ENCODE data around the gene FOXD1. TPM values are rescaled to one million over a fixed set of nuclear protein-coding genes. Genes with fewer than 3 reads are reported as not detected.
"Not testable (repeated sequence)": the region's sequence is repeated elsewhere in the genome, so short reads cannot be mapped to it uniquely, and the experiment has no call there.

Gene FOXD1
- polyA plus RNA-seq, 1 donor from 2014 or later, result not detected

- H3K79me2 ChIP-seq (replicated peaks; ENCODE audit: insufficient read depth, low read length), result no peaks in the 10 kb centered on the region
- H3K4me2 ChIP-seq (ENCODE audit: low read length), result no peak overlapping the region
- TF ChIP-seq EZH2 (IDR thresholded peaks at IDR 0.05; ENCODE audit: borderline replicate concordance, insufficient read depth, low read length, poor library complexity, severe bottlenecking), result no peak
- TF ChIP-seq RAD21 (conservative IDR thresholded peaks at IDR 0.05), result no peak
- TF ChIP-seq REST (IDR thresholded peaks at IDR 0.05; ENCODE audit: borderline replicate concordance), result no peak
- no peak for TF ChIP-seq POLR2AphosphoS5 (IDR thresholded peaks at IDR 0.05)
- no peak for TF ChIP-seq EP300 (conservative IDR thresholded peaks at IDR 0.05; ENCODE audit: poor library complexity, severe bottlenecking)
- TF ChIP-seq SMC3 (conservative IDR thresholded peaks at IDR 0.05; ENCODE audit: poor library complexity), result no peak
- TF ChIP-seq TAF1 (IDR thresholded peaks at IDR 0.05; ENCODE audit: low read depth), result no peak
- no peak for TF ChIP-seq CTCF (IDR thresholded peaks at IDR 0.05; ENCODE audit: poor library complexity, severe bottlenecking)
- no peak for TF ChIP-seq MXI1 (conservative IDR thresholded peaks at IDR 0.05; ENCODE audit: poor library complexity, severe bottlenecking)
- no peaks in the 10 kb centered on the region for H4K20me1 ChIP-seq (ENCODE audit: insufficient read depth)
- H3K27me3 ChIP-seq (ENCODE audit: insufficient read depth, low read depth, low read length), result peaks cover 23% of the 10 kb centered on the region
- no peaks in the 10 kb centered on the region for H3K36me3 ChIP-seq (ENCODE audit: insufficient read depth, low read length)
- H3K4me3 ChIP-seq (ENCODE audit: low read length), result no peak overlapping the region
- H2AFZ ChIP-seq (ENCODE audit: low read depth, low read length), result no peak overlapping the region
- H3K27ac ChIP-seq (ENCODE audit: low read length), result no peak overlapping the region
- H3K9ac ChIP-seq (ENCODE audit: low read length), result no peak overlapping the region
- H3K9me3 ChIP-seq (ENCODE audit: low read length), result no peaks in the 10 kb centered on the region
- no peaks in the 10 kb centered on the region for H3F3A ChIP-seq (ENCODE audit: insufficient read depth, low read length, poor library complexity, severe bottlenecking)
- no peaks in the 10 kb centered on the region for H3K9me2 ChIP-seq (ENCODE audit: insufficient read depth, low read length)
Observed at GRCh38 chr5:73411936-73412596, 36.5 kb downstream of the FOXD1 start.

DNA sequence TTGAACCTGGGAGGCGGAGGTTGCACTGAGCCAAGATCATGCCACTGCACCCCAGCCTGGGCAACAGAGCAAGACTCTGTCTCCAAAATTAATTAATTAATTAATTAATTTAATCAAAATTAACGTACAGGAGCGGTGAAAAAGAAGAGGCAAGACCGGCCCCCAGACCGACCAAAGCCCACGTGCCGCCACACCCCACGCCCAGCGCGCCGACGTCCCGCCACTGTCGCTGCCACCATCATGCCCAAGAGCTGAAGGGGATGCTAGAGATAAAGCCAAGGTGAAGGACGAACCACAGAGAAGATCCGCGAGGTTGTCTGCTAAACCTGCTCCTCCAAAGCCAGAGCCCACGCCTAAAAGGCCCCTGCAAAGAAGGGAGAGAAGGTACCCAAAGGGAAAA, 38.6 kb downstream of the FOXD1 start:
- H3K36me3 ChIP-seq (ENCODE audit: insufficient read depth, low read length); H3K9ac ChIP-seq (ENCODE audit: low read length); H2AFZ ChIP-seq (ENCODE audit: low read depth, low read length); H3K4me2 ChIP-seq (ENCODE audit: low read length); H3K27me3 ChIP-seq (ENCODE audit: insufficient read depth, low read depth, low read length); H3K4me3 ChIP-seq (ENCODE audit: low read length); H3K9me3 ChIP-seq (ENCODE audit: low read length); H4K20me1 ChIP-seq (ENCODE audit: insufficient read depth); H3F3A ChIP-seq (ENCODE audit: insufficient read depth, low read length, poor library complexity, severe bottlenecking); H3K27ac ChIP-seq (ENCODE audit: low read length); H3K79me2 ChIP-seq (replicated peaks; ENCODE audit: insufficient read depth, low read length); H3K9me2 ChIP-seq (ENCODE audit: insufficient read depth, low read length): not testable (repeated sequence)

- Histone ChIP-seq H2AFZ (ENCODE audit: low read depth, low read length) (no peak overlapping the region), H3K9me3 (ENCODE audit: low read length) (no peaks in the 10 kb centered on the region)
Observed at GRCh38 chr5:73405691-73406090, 42.9 kb downstream of the FOXD1 start.

More at GRCh38 chr5:73405691-73406090, 42.9 kb downstream of the FOXD1 start:
- Histone ChIP-seq H4K20me1 (ENCODE audit: insufficient read depth) (no peaks in the 10 kb centered on the region), H3K9me2 (ENCODE audit: insufficient read depth, low read length) (no peaks in the 10 kb centered on the region), H3K4me3 (ENCODE audit: low read length) (no peak overlapping the region), H3F3A (ENCODE audit: insufficient read depth, low read length, poor library complexity, severe bottlenecking) (no peaks in the 10 kb centered on the region), H3K27me3 (ENCODE audit: insufficient read depth, low read depth, low read length) (no peaks in the 10 kb centered on the region), H3K27ac (ENCODE audit: low read length) (no peak overlapping the region), H3K4me2 (ENCODE audit: low read length) (no peak overlapping the region), H3K79me2 (replicated peaks; ENCODE audit: insufficient read depth, low read length) (no peaks in the 10 kb centered on the region), H3K36me3 (ENCODE audit: insufficient read depth, low read length) (no peaks in the 10 kb centered on the region), H3K9ac (ENCODE audit: low read length) (no peak overlapping the region)
- TF ChIP-seq SMC3 (conservative IDR thresholded peaks at IDR 0.05; ENCODE audit: poor library complexity), result no peak
- TF ChIP-seq MXI1 (conservative IDR thresholded peaks at IDR 0.05; ENCODE audit: poor library complexity, severe bottlenecking), result no peak
- no peak for TF ChIP-seq TAF1 (IDR thresholded peaks at IDR 0.05; ENCODE audit: low read depth)
- TF ChIP-seq EZH2 (IDR thresholded peaks at IDR 0.05; ENCODE audit: borderline replicate concordance, insufficient read depth, low read length, poor library complexity, severe bottlenecking), result no peak
- no peak for TF ChIP-seq RAD21 (conservative IDR thresholded peaks at IDR 0.05)
- TF ChIP-seq EP300 (conservative IDR thresholded peaks at IDR 0.05; ENCODE audit: poor library complexity, severe bottlenecking), result no peak

Data from neural cell (in vitro differentiated cells).